ENCODE results near the gene UTRN. TPM values are rescaled to one million over a fixed set of nuclear protein-coding genes. Genes with fewer than 3 reads are reported as not detected.

The UTRN gene
- polyA plus RNA-seq, 12 donors = 41.5 to 121 (median 59.3) TPM; not detected in 1

DNA sequence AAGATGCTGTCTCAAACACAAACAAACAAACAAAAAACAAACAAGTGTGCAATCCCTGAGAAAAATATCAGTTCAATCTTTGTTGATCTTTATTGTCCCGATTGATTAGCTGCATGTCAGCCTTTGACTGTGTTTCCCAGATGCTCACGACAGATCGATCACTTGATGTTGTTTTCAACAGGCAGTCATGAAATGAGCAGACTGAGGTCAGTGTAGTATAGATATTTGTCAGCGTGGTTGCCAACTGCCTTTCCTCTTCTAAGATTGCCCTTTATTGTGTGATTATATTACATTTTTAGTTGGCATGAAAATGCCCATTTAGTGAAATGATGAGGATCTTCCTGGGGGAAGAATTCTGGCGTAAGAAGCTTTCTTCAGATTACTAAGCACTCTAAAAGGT is 25.6 kb downstream of the UTRN start:
- DNase-seq = no peak

DNA sequence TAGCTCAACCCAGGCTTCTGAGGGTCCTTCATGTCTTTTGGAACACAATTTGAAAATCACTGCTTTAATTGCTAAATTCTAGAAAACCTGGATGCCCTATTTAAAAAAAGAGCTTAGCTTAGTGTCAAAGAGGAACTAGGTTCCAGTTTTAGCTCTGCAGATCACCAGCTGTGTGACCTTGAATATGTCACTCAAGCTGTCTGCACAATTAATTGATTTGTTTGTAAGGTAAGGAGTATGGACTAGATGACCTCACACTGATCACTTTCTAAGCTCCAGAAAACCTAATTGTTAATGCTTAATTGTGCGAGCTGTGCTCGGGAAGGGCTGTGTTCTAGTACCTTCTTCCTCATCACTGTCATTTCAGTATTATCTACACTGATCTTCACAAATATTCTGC is 26.2 kb downstream of the UTRN start:
- DNase-seq = no peak

DNA sequence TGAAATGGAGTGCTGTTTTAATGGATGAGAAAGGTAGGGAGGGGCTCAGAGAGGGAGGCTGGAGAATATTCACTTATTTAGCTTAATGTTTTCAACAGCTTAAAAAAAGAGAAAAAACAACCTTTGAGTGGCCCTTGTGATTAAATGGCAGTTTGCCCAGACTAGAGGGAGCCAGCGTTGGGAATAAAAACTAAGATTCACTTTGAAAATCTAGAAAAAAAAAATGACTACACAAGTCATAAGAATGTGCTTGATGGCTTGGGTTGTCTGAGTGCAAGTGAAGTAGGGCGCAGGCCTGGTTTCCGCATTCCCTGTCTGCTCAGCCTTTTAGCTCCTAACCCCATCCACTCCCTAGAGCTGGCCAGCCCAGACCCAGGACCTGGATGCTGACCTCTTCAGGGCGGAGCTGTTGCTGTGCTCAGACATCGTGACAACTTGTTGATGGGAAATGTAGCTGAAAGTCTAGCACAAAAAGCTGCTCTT is 28.9 kb downstream of the UTRN start:
- peak; percentile 64 for DNase-seq

DNA sequence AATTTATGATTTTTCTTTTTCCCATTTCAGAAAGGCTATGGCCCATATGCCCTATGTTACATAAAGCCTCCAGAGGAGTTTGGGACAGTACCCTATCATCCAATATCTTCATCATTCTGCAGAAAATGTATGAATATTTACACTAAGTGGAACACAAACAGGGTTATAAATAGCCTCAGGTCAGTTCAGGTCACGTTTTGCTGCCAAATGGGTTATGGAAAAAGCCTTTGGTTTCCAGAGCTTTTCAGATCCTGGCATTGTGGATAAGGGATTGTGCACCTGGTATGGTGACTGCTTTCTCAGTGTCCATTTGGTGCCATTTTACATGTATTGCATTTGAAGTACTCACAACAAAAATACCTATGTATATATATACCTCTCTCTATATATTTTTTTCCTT is 29.4 kb downstream of the UTRN start:
- DNase-seq = no peak

DNA sequence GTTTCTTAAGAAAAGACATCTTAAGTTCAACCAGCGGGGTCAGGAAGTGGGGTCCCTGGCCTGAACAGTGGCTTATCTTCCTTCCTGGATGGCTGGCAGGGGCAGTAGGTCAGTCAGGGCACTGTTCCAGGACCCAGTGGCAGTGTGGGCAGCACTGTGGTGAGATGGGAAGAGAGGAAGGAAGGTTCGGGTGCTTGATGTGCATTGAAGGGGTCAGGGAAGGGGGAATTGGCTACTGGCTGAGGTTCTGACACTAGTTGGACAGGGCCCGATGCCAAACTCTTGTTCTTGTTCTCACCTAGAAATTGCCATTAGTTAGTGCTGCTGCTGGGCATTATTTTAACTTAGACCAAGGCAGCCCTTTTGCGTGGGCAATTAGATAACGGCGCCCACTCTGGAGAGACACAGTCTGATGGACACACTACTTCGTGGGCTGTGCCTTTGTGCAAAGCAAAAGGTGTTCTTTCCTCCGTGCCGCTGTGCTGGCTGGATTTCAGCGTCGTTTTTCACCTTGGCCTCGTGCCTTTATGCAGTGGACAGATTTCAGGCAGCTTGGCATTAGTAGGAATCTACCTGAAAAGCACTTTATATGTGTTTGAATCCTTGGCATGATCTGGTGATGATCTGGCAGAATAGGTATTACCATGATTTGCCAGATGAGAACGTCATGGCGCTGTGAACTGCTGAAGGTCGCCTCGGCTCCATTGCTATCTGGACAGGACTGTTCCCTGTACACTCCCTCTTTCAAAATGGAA is 30.3 kb downstream of the UTRN start:
- no peak for DNase-seq

DNA sequence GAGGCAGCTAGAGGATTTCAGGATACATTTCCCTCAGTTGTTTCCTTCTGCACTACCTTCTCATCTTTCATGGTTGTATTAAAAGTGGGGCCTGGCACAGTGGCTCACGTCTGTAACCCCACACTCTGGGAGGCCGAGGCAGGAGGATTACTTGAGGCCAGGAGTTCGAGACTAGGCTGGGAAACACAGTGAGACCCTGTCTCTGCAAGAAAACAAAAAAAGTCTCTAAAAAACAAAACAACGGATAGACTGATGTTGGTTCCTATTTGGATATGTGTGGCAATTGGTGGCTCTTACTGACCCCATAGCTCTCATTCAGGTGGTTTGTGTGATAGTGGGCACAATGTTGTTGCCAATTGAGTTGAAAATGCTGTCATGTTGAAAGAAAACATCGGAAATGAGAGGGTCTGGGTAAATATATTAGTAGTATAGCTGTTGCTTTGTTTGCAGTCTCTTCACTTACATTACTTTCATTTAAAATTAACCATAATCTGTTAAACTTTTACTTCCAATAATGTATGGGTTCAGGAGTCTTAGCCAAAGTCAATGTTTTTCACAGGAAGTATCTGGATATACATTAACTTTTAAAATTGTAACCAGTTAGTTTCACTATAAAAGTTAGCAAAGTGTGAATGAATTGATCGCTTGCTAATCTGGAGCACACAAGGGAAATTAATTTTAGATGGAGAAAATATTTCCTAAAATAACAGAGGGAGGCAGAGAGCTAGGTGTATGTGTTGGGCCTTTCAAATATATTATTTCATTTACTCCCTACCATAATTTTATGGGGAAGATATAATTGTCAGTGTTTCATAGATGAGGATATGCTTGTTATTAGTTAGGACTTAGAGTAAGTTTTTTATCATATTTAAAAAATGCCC is 31.1 kb downstream of the UTRN start:
- no peak for DNase-seq

DNA sequence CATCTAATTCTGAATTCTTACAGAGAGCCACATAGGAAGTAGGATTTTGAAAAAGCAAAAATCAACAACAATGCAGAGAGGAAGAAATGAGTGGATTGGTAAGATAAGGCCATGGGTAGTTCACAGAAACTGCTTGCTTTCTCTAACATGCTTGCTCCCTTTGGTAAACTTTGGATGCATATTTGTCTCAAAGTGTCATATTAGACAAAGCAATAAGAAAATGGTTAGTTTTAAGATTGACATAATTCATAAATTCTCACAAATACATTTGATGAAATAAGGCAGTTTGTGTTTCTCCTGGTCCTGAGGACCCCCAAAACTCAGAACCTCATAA is 31.7 kb downstream of the UTRN start:
- DNase-seq = no peak

DNA sequence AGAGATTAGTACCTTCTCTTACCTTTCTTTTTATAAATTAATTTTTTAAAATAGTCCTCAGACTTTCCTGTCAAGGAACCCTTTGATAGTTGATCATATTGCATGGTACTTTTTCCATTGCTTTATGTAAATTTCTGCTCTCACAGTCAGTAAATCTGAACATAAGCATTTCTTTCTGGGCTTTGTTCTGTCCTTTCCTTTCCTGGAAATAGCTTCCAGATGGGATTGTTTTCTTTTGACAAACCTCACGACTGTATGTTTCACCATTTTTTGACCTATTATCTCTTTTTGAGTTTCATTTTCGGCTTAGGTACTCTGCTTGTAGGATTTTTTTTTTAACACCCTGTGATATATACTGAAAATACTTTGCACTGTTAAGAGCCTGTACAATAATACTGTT is 32.6 kb downstream of the UTRN start:
- peak; percentile 48 for DNase-seq

DNA sequence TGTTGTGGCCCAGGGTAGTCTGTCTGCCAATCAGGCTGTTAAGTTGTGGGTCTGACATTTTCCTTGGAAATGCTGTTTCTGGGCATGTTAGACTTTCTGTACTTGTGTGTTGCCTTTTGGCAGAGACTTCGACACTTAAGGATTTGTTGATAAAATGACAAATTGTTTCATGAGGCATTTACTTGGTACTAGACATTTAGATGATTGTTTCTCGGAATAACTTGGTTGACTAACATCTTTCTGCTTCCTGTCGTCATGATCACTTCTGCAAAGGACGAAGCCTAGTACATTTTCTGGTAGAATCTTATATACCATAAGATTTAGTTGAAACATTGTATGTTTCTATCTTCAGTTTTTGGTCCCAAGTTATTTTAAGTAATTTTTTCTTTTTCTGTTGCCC is 34.1 kb downstream of the UTRN start:
- no peak for DNase-seq

DNA sequence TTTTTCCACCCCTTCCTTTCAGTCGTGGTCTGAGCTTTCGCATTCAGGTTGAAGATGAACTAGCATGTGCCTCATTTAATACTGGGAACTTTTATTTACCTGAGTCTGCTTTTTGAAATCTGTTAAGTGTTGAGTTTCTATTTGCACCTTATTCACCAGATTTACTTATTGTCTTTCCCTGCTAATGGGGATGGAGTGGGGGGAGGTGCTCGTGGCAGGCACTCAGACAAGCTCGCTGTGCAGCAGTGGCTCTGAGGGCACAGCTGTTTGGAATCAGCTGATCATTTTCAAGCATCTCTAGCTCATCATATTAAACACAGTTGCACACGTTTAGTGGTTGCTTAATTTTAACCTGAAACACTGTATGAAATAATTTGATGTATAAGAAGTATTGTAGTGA is 35.6 kb downstream of the UTRN start:
- no peak for DNase-seq

DNA sequence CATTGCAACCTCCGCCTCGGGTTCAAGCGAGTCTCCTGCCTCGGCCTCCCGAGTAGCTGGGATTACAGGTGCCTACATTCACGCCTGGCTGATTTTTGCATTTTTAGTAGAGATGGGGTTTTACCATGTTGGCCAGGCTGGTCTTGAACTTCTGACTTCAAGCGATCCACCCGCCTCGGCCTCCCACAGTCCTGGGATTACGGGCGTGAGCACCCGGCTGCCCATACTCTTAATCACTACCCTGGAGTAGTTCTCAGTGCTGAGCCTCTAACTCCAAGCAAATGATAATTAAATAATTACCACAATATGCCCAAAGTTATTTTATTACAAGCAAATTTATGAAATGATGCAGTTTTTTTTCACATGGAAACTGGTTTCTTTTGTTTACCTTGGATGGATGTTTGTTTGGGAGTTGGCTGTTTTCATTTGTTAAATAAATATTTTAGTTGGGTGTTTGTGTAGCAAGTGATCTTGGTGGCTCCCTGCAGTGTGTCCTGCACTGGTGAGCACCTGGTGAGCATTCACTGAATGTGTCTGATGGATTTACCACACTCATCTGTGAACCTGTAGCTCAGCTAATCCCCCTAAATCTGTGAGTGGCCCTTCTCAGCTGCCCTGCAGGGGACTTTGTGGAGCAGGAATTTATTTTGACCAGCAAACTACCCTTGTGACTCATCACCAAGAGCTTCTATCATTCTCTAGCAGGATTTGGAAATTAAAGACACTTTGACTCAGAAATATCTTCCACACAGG is 36.9 kb downstream of the UTRN start:
- DNase-seq = no peak

DNA sequence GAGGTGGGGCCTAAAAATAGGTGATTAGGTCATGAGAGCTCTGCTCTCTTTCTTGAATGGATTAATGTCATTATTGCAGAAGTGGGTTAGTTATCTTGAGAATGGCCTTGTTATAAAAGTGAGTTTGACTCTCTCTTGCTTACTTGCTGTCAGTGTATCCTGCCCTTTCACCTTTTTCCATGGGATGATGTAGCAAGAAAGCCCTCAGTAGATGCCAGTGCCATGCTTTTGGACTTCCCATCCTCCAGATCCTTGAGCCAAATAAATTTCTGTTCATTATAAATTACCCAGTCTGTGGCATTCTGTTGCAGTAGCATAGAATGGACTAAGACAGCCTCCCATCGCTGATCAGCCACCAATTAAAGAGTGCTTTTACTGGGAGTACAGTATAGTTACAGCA is 40.1 kb downstream of the UTRN start:
- DNase-seq = no peak

DNA sequence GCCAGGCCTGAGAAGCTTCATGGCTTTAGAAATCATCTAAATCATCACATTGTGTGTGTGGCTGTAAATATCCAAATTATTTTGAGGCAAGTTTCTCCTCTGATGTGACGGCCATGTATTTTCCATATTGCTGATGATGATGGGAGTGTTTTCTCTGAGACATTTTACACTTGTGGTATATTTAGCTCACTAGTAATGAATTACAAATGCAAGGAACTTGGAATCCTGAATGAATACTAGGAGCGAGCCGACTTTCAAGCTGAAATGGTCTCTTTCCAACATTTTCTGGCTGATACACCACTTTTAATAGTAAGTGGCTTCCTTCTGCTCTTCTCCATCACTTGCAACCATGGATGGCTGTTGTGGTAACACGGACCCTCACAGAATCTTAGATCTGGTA is 41.3 kb downstream of the UTRN start:
- no peak for DNase-seq

DNA sequence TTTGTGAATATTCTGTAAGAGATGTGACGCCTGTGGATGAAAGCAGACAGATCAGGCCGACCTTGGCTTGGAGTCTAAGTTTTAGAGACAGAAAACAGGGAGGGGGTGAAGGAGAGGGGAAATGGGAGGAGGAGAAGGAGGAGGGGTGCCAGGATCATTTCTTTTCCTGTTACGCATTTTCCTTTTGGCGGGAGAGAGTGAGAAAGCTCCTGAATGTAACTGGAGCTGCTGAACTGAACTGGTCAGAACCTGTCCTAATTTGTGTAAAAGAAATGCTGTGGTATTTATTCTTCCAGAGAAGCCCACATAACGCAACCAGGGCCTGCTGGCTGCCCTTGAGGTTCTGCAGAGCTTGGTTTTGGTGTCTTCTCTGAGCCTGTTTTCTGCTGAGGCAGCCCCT is 41.9 kb downstream of the UTRN start:
- peak; percentile 37 for DNase-seq

DNA sequence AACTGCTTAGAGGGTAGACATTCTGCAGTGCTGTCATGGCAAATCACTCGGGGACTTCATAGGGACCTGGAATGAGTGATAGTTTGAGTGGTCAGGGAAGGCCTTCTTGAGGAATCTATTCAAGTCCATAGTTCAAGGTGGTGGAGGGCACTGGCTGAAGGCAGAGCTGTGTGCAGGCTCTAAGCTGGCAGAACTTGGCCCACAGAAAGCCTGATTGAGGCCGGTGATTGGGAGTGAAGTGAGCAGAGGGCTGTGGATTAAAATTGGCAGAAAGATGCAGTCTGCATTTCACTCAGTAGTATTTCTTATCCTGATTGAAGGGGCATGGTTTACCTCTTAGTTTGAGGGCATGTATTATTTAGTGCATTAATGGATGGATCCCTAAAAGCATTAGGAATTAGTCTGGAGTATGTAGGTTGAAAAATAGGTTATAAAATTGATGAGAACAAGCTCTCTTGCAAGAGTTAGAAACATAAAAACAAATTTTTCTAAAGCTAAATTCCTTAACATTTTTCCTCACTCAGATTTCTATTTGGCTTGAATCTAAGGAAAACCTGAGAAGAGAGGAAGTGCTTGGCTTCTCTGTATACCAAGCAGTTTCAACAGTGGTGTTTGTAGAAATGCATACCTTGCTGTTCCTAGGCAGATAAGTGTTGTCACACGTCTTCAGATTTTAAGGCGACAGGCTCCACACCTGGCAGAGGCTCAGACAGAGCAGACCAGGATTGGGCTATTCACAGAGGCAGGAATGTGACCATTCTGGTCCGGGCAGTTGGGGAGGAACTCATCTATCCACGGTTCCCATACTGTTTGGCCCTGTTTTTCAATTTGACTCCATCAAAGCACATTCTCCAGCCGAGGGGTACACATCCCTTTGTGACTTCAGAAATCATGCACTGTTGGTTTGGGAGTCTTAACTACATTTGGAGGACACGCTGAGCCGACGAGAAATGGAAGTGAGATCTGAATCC is 45.2 kb downstream of the UTRN start:
- no peak for DNase-seq

DNA sequence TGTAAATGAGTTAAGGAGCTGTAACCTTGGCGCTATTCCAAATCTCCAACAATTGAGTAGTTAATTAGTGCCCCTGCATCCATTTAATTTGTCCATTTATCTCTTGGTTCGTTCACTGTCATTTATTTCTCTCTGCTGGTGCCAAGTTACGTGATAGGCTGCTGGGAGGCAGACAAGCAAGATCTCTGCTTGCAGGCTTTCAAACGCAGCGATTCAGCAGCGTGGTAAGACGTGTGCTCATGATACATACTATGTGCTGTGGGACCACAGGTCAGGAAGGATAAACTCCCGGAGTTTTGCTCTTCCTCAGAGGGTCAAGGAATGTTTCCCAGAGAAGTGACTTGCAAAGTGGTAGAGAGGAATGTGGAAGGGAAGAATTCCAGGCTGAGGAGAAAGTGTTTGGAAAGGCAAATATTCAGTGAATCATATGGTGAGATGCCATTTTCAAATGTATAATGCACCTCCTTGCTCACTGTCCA is 46.4 kb downstream of the UTRN start:
- DNase-seq = no peak

DNA sequence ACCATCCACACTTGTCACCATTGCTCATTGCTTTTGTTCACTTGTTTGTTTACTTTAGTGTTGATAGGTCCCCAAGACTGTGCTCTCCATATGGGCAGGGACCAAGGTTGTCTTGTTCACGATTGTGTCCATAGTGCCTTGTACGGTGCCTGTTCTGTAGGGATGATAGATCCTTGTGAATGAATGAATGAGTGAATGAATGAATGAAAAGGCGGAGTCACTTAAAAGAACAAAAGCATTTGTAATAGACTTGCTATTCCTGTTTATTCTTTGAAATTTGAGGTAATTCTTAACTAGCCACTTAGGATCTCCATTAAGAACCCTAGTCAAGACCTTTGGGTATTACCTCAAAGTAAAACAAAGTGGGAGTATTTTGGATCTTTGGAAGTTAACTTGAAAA is 47.0 kb downstream of the UTRN start:
- no peak for DNase-seq

DNA sequence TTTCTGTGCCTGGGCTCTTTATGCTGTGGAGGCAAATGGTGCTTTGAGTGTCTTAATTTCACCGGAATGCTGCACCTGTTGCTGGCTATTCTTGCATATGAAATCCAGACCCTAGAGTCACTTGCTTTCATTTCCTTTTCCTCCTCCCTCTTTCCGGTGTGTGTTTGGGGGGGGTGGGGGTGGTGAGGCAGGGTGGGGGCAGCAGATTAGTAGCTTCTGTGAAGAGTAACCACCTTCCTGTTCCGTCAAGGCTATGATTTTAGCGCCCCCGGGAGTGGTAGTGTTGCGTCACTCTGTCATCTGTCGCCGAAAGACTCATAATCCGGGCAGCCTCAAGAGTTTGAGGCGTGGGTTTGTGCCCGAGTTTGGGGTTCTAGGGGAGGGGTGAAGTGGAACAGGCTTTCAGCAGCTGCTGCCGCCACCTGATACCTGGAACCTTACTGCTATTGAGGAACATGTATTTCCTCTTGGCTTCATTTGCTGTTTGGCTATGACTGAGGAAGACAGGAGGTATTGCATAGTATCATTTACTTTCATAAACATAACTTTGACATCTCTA is 49.1 kb downstream of the UTRN start:
- no peak for DNase-seq

Data from muscle of arm (tissue), 12 donors.